ENCODE results near the gene TMEM86A. TPM values are rescaled to one million over a fixed set of nuclear protein-coding genes. Genes with fewer than 3 reads are reported as not detected.
"Not testable (repeated sequence)": the region's sequence is repeated elsewhere in the genome, so short reads cannot be mapped to it uniquely, and the experiment has no call there.

TMEM86A gene
- 1 to 10 TPM; 1.7 to 3.6 (median 2.8) TPM for total RNA-seq

- Histone ChIP-seq H3K4me1 (peaks cover 8% of the 10 kb centered on the region in 2 donors), H3K4me3 (peak within 1 kb of the TSS; percentile 63 to 84 (median 78)), H3K9me3 (no peaks in the 10 kb centered on the region), H3K27ac (peak within 1 kb of the TSS; percentile 77 to 88 (median 86)), H3K36me3 (peaks cover 0 to 10% of the 10 kb centered on the region in 2 donors), H3K27me3 (no peaks in the 10 kb centered on the region)
- TF ChIP-seq, protein P1, sequence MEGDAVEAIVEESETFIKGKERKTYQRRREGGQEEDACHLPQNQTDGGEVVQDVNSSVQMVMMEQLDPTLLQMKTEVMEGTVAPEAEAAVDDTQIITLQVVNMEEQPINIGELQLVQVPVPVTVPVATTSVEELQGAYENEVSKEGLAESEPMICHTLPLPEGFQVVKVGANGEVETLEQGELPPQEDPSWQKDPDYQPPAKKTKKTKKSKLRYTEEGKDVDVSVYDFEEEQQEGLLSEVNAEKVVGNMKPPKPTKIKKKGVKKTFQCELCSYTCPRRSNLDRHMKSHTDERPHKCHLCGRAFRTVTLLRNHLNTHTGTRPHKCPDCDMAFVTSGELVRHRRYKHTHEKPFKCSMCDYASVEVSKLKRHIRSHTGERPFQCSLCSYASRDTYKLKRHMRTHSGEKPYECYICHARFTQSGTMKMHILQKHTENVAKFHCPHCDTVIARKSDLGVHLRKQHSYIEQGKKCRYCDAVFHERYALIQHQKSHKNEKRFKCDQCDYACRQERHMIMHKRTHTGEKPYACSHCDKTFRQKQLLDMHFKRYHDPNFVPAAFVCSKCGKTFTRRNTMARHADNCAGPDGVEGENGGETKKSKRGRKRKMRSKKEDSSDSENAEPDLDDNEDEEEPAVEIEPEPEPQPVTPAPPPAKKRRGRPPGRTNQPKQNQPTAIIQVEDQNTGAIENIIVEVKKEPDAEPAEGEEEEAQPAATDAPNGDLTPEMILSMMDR (IDR thresholded peaks at IDR 0.05 in 4 of 5, conservative IDR thresholded peaks at IDR 0.05 in 1 of 5): peak in 1 of 5 experiments; percentile 18
- peak; percentile 84 to 94 for TF ChIP-seq POLR2A (IDR thresholded peaks at IDR 0.05)
- intact Hi-C loops (cut with DNase I; ENCODE audit: low total_unique reads): loop anchor here (1.0 to 10.0 kb wide), 6 partner anchors 22 to 684 kb away; partner anchors contain the start of genes GTF2H1, HPS5, LDHA and SERGEF
- DNase-seq (peak; percentile 81 to 93), ATAC-seq (peak; percentile 92 to 95)
- in situ Hi-C loops (cut with MboI; ENCODE audit: low sequenced_read_pairs in 4 of 4): loop anchor here in 1 of 4 donors (10.0 kb wide), 1 partner anchor 64 kb away; the partner anchor contains the start of gene SPTY2D1
Observed at GRCh38 chr11:18698341-18699268, at the start of gene TMEM86A. TMEM86A (plus strand) TSS chr11:18698779; CDS start chr11:18698887, 108 bp downstream.

- Histone ChIP-seq H3K4me1 (no peaks in the 10 kb centered on the region), H3K27me3 (no peaks in the 10 kb centered on the region), H3K36me3 (no peaks in the 10 kb centered on the region), H3K4me3 (no peak overlapping the region), H3K9me3 (no peaks in the 10 kb centered on the region), H3K27ac (no peak overlapping the region)
- in situ Hi-C loops (cut with MboI; ENCODE audit: low sequenced_read_pairs in 4 of 4): no loop called here
- DNase-seq: no peak
- TF ChIP-seq POLR2A (IDR thresholded peaks at IDR 0.05): no peak
- TF ChIP-seq, protein P1 (IDR thresholded peaks at IDR 0.05 in 4 of 5, conservative IDR thresholded peaks at IDR 0.05 in 1 of 5): no peak
- ATAC-seq: no peak
- intact Hi-C loops (cut with DNase I; ENCODE audit: low total_unique reads): no loop called here
Observed at GRCh38 chr11:18650353-18650752, 48.2 kb upstream of the TMEM86A start.

DNA sequence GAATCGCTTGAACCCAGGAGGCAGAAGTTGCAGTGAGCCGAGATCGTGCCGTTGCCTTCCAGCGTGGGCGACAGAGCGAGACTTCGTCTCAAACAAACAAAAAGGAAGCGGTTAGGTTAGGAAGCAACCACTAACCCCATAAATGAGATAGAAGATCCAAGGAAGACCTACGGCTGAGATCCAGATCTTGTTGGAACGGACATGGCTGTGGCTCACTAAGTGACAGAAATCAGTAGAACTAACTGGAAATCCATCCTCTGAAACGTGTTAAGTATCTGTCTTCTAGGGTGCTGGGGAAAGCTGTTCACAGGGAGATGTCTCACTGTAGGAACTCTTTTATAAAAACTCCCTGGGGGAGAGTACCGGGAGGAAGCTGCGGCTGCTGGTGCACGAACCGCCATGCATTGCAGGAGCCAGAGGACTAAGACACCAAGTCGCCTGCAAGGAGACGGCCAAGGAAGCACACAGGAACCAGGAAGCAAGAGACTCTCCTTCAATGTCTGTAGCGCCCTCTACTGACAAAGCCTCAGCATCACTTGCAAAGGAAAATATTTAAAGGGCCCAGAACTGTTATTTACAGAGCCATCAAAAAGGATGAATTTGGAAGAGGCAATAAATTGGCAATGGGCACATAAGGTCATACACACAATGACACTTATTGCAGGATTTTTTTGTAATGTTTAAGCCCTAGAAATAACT, 47.6 kb upstream of the TMEM86A start:
- DNase-seq (peak in 1 of 2 donors; percentile 37), ATAC-seq (peak in 1 of 2 donors; percentile 78)
- TF ChIP-seq, protein P1 (IDR thresholded peaks at IDR 0.05 in 4 of 5, conservative IDR thresholded peaks at IDR 0.05 in 1 of 5): peak in 4 of 5 experiments; percentile 50 to 56 (median 53)
- TF ChIP-seq POLR2A (IDR thresholded peaks at IDR 0.05): no peak
- in situ Hi-C loops (cut with MboI; ENCODE audit: low sequenced_read_pairs in 4 of 4) (no loop called here), intact Hi-C loops (cut with DNase I; ENCODE audit: low total_unique reads) (no loop called here)
- no peaks in the 10 kb centered on the region for H3K36me3 ChIP-seq
- no peaks in the 10 kb centered on the region for H3K27me3 ChIP-seq
- no peaks in the 10 kb centered on the region for H3K9me3 ChIP-seq
- no peaks in the 10 kb centered on the region for H3K4me1 ChIP-seq
- no peak overlapping the region for H3K27ac ChIP-seq
- H3K4me3 ChIP-seq: no peak overlapping the region

DNA sequence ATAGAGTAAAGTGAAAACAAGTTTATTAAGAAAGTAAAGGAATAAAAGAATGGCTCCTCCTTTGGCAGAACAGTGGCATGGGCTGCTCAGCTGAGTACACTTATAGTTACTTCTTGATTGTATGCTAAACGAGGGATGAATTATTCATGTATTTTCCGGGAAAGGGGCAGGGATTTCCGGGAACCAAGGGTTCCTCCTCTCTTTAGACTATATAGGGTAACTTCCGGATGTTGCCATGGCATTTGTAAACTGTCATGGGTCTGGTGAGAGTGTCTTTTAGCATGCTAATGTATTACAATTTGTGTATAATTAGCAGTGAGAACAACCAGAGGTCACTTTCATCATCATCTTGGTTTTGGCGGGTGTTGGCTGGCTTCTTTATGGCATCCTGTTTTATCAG, 40.9 kb upstream of the TMEM86A start:
- no peaks in the 10 kb centered on the region for H3K4me1 ChIP-seq
- intact Hi-C loops (cut with DNase I; ENCODE audit: low total_unique reads) (no loop called here), in situ Hi-C loops (cut with MboI; ENCODE audit: low sequenced_read_pairs in 4 of 4) (no loop called here)
- no peak for ATAC-seq
- no peaks in the 10 kb centered on the region for H3K9me3 ChIP-seq
- no peak for DNase-seq
- H3K4me3 ChIP-seq: no peak overlapping the region
- H3K27ac ChIP-seq: no peak overlapping the region
- H3K36me3 ChIP-seq: no peaks in the 10 kb centered on the region
- TF ChIP-seq, protein P1 (IDR thresholded peaks at IDR 0.05 in 4 of 5, conservative IDR thresholded peaks at IDR 0.05 in 1 of 5): no peak
- no peak for TF ChIP-seq POLR2A (IDR thresholded peaks at IDR 0.05)
- no peaks in the 10 kb centered on the region for H3K27me3 ChIP-seq

GRCh38 chr11:18665353-18665872, 33.2 kb upstream of the TMEM86A start:
- H3K9me3 ChIP-seq; DNase-seq; H3K4me3 ChIP-seq; H3K27ac ChIP-seq; H3K36me3 ChIP-seq; ATAC-seq; in situ Hi-C loops (cut with MboI; ENCODE audit: low sequenced_read_pairs in 4 of 4); H3K4me1 ChIP-seq; intact Hi-C loops (cut with DNase I; ENCODE audit: low total_unique reads); H3K27me3 ChIP-seq: not testable (repeated sequence)
